WI38 (cell line): ENCODE measurements around the gene COL6A2.
"Not testable (repeated sequence)": the region's sequence is repeated elsewhere in the genome, so short reads cannot be mapped to it uniquely, and the experiment has no call there.

Experiments used
- H3K4me3 ChIP-seq: 2 replicates; pipeline ENCODE4 v1.5.1; 2011; ENCODE audit warnings: low read depth, mild to moderate bottlenecking, control low read depth, low read length
- CTCF ChIP-seq: IDR thresholded peaks from 2 replicates; pipeline ENCODE4 v1.5.1; 2012; ENCODE audit warnings: low read depth, mild to moderate bottlenecking, control low read depth, low read length

COL6A2 gene

GRCh38 chr21:46147429-46147828 is 49.5 kb downstream of the COL6A2 start:
- peak; percentile 63 for TF ChIP-seq CTCF
- not testable (repeated sequence) for H3K4me3 ChIP-seq

- H3K4me3 ChIP-seq = no peak overlapping the region
- no peak for TF ChIP-seq CTCF
These were observed 50.2 kb downstream of the COL6A2 start for GRCh38 chr21:46148106-46148505.

- H3K4me3 ChIP-seq = no peak overlapping the region
These were observed 51.4 kb downstream of the COL6A2 start for GRCh38 chr21:46149205-46149901.

GRCh38 chr21:46150073-46150472 is 52.2 kb downstream of the COL6A2 start:
- H3K4me3 ChIP-seq = no peak overlapping the region
- TF ChIP-seq CTCF = no peak

More at GRCh38 chr21:46149205-46149901, 51.4 kb downstream of the COL6A2 start:
- TF ChIP-seq CTCF = no peak

- no peak overlapping the region for H3K4me3 ChIP-seq
- no peak for TF ChIP-seq CTCF
These were observed 52.7 kb downstream of the COL6A2 start for GRCh38 chr21:46150491-46151121.

GRCh38 chr21:46151261-46151988 is 53.5 kb downstream of the COL6A2 start:
- TF ChIP-seq CTCF = no peak
- no peak overlapping the region for H3K4me3 ChIP-seq
